Parathyroid adenoma (tissue), 2 donors: ENCODE data around the gene FYB1.

ENCODE experiments used
- H2AFZ ChIP-seq: fragments of 300-600 bp; sonication (generic); one replicate; pipeline ENCODE4 v1.7.0; 2017; ENCODE audit warnings: antibody characterized with exemption, mild to moderate bottlenecking
- H3K27ac ChIP-seq: fragments of 300-600 bp; sonication (generic); one replicate; pipeline ENCODE4 v1.7.0; 2017
- H3K27me3 ChIP-seq: fragments of 300-600 bp; sonication (generic); one replicate; pipeline ENCODE4 v1.7.0; 2017; ENCODE audit warnings: low read length; ENCODE audit not compliant: control insufficient read depth, insufficient read depth
- H3K36me3 ChIP-seq: fragments of 300-600 bp; sonication (generic); one replicate; pipeline ENCODE4 v1.7.0; 2017; ENCODE audit warnings: low read length; ENCODE audit not compliant: control insufficient read depth, insufficient read depth
- H3K4me1 ChIP-seq: fragments of 300-600 bp; sonication (generic); one replicate; pipeline ENCODE4 v1.7.0; 2017; ENCODE audit warnings: control low read depth
- H3K4me2 ChIP-seq: fragments of 300-600 bp; sonication (generic); one replicate; pipeline ENCODE4 v1.7.0; 2017; ENCODE audit warnings: low read length
- H3K4me3 ChIP-seq: fragments of 300-600 bp; sonication (generic); one replicate; pipeline ENCODE4 v1.7.0; 2017; ENCODE audit warnings: low read depth, low read length
- H3K79me2 ChIP-seq: fragments of 300-600 bp; sonication (generic); one replicate; pipeline ENCODE4 v1.7.0; 2017; ENCODE audit warnings: control low read depth
- H3K9ac ChIP-seq: fragments of 300-600 bp; sonication (generic); one replicate; pipeline ENCODE4 v1.7.0; 2017; ENCODE audit warnings: mild to moderate bottlenecking
- H3K9me3 ChIP-seq: fragments of 300-600 bp; sonication (generic); one replicate; pipeline ENCODE4 v1.7.0; 2017; ENCODE audit warnings: low read length; ENCODE audit not compliant: control insufficient read depth
- CTCF ChIP-seq: fragments of 300-600 bp; sonication (generic); IDR thresholded peaks from one replicate; pipeline ENCODE4 v1.7.0; 2017; ENCODE audit warnings: antibody characterized with exemption, mild to moderate bottlenecking
- donor health status: primary hyperparathyroidism.

Gene FYB1

GRCh38 chr5:39219437-39219836 lies at the start of gene FYB1:
Gene FYB1, minus strand, starts transcription at chr5:39219563. Its CDS starts 16,603 bp downstream, at chr5:39202960.
- H3K9me3 ChIP-seq = no peaks in the 10 kb centered on the region
- TF ChIP-seq CTCF = no peak
- H3K27ac ChIP-seq = no peak within 1 kb of the TSS
- H3K36me3 ChIP-seq = no peaks in the 10 kb centered on the region
- H3K9ac ChIP-seq = no peak within 1 kb of the TSS
- no peak within 1 kb of the TSS for H2AFZ ChIP-seq
- H3K4me3 ChIP-seq = no peak within 1 kb of the TSS
- no peaks in the 10 kb centered on the region for H3K27me3 ChIP-seq
- no peaks in the 10 kb centered on the region for H3K79me2 ChIP-seq
- H3K4me2 ChIP-seq = no peak within 1 kb of the TSS
- H3K4me1 ChIP-seq = no peaks in the 10 kb centered on the region

GRCh38 chr5:39267186-39267585 lies 47.8 kb upstream of the FYB1 start:
- Histone ChIP-seq H2AFZ (no peak overlapping the region), H3K36me3 (no peaks in the 10 kb centered on the region), H3K27ac (no peak overlapping the region), H3K4me1 (no peaks in the 10 kb centered on the region), H3K4me3 (no peak overlapping the region), H3K79me2 (no peaks in the 10 kb centered on the region), H3K9ac (no peak overlapping the region), H3K9me3 (no peaks in the 10 kb centered on the region), H3K4me2 (no peak overlapping the region), H3K27me3 (no peaks in the 10 kb centered on the region)
- TF ChIP-seq CTCF = no peak

GRCh38 chr5:39266442-39266841 lies 47.1 kb upstream of the FYB1 start:
- no peak overlapping the region for H3K9ac ChIP-seq
- H2AFZ ChIP-seq = no peak overlapping the region
- no peaks in the 10 kb centered on the region for H3K36me3 ChIP-seq
- no peaks in the 10 kb centered on the region for H3K4me1 ChIP-seq
- H3K4me2 ChIP-seq = no peak overlapping the region
- TF ChIP-seq CTCF = no peak
- H3K79me2 ChIP-seq = no peaks in the 10 kb centered on the region
- no peak overlapping the region for H3K27ac ChIP-seq
- no peak overlapping the region for H3K4me3 ChIP-seq
- no peaks in the 10 kb centered on the region for H3K27me3 ChIP-seq
- no peaks in the 10 kb centered on the region for H3K9me3 ChIP-seq

- no peaks in the 10 kb centered on the region for H3K27me3 ChIP-seq
- H3K4me3 ChIP-seq = no peak overlapping the region
- no peaks in the 10 kb centered on the region for H3K9me3 ChIP-seq
- H3K79me2 ChIP-seq = no peaks in the 10 kb centered on the region
- H3K27ac ChIP-seq = no peak overlapping the region
- no peaks in the 10 kb centered on the region for H3K4me1 ChIP-seq
- no peak for TF ChIP-seq CTCF
- no peaks in the 10 kb centered on the region for H3K36me3 ChIP-seq
- no peak overlapping the region for H2AFZ ChIP-seq
- H3K4me2 ChIP-seq = no peak overlapping the region
- H3K9ac ChIP-seq = no peak overlapping the region
Measured at GRCh38 chr5:39264528-39264927, 45.2 kb upstream of the FYB1 start.

GRCh38 chr5:39262981-39263380 lies 43.6 kb upstream of the FYB1 start:
- Histone ChIP-seq H3K9ac (no peak overlapping the region), H3K36me3 (no peaks in the 10 kb centered on the region), H3K27me3 (no peaks in the 10 kb centered on the region), H3K4me1 (no peaks in the 10 kb centered on the region), H2AFZ (no peak overlapping the region), H3K79me2 (no peaks in the 10 kb centered on the region), H3K4me2 (no peak overlapping the region), H3K27ac (no peak overlapping the region), H3K4me3 (no peak overlapping the region), H3K9me3 (no peaks in the 10 kb centered on the region)
- no peak for TF ChIP-seq CTCF
